Right atrium auricular region (tissue), 2 donors: ENCODE results near the gene CACNA1C. TPM values are rescaled to one million over a fixed set of nuclear protein-coding genes. Genes with fewer than 3 reads are reported as not detected.
"Not testable (repeated sequence)": the region's sequence is repeated elsewhere in the genome, so short reads cannot be mapped to it uniquely, and the experiment has no call there.

Source experiments
- DNase-seq: peaks from one replicate; pipeline ENCODE4 v3.0.0-alpha.2; 2019; ENCODE audit warnings: low spot score
- H3K27ac ChIP-seq, 2 donors: fragments of 200-600 bp; sonication (generic); 1 replicate in 1 of 2; 2 replicates in 1 of 2; pipeline ENCODE4 v1.5.1; 2016 to 2019
- H3K27me3 ChIP-seq, 2 donors: fragments of 200-600 bp; sonication (generic); one replicate each; pipeline versions ENCODE4 v1.5.1 to v1.6.0; 2017 to 2019
- H3K36me3 ChIP-seq: fragments of 200-600 bp; sonication (generic); one replicate; pipeline ENCODE4 v1.5.1; 2016
- H3K4me1 ChIP-seq, 2 donors: fragments of 200-600 bp; sonication (generic); one replicate each; pipeline versions ENCODE4 v1.5.1 to v1.6.0; 2017 to 2019
- H3K4me3 ChIP-seq, 2 donors: fragments of 200-600 bp; sonication (generic); 1 replicate in 1 of 2; 2 replicates in 1 of 2; pipeline ENCODE4 v1.5.1; 2017 to 2019; ENCODE audit warnings: mild to moderate bottlenecking in 1 of 2, moderate library complexity in 1 of 2
- H3K9me3 ChIP-seq, 2 donors: fragments of 200-600 bp; sonication (generic); one replicate each; pipeline ENCODE4 v1.5.1; 2019
- CTCF ChIP-seq, 2 donors: fragments of 200-600 bp; sonication (generic); IDR thresholded peaks; one replicate each; pipeline ENCODE4 v1.5.1; 2019; ENCODE audit warnings: antibody characterized with exemption in 2 of 2
- total RNA-seq, 2 donors: library from RNA; depleted of rRNA; stranded (reverse); fragments of >200 nt; gene quantifications; one replicate each; pipeline ENCODE4 v1.1.0, GENCODE V29; 2016

Gene CACNA1C
- total RNA-seq, 2 donors from 2014 or later, result 83.1 to 93.6 TPM

- peaks cover 0 to 20% of the 10 kb centered on the region in 2 donors for H3K4me1 ChIP-seq
- no peak overlapping the region for H3K27ac ChIP-seq
- DNase-seq, result no peak
These were observed 73.1 kb downstream of the CACNA1C start for GRCh38 chr12:2125651-2126522.

DNA sequence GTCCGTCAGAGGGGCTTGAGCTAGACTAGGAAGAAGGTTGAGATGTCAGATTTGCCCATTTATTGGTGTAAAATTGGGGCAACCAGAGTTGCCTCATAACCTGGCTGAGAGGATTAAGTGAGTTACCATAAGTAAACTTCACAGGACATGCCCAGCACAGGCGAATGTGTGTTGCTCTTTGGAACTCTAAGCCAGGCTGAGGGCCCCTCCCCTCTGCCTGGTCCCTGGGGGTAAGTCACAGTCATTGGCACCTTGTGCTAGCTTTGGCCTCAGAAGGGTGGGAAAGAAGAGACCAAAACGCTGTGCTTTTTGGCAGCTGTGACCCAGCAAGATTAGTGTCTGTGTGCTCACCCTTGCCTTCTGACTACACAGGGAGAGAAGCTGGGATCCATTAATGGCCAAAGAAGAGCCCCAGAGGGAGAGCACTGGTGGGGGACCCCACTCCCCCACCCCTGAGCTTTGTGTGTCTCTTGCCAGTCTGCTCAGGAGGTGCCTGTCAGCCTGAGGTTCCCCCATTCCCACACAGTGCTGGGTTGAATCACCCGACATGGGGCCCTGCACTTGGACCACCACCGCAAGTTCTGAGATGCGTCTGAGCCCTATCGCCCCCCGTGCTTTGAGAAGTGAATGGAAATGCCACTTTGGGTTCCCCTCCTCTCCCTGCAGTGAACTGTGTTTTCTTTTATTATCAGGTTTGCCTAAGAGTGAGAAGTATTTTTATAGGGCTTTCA lies 74.1 kb downstream of the CACNA1C start:
- Histone ChIP-seq H3K36me3 (peaks cover 28% of the 10 kb centered on the region), H3K9me3 (no peaks in the 10 kb centered on the region), H3K4me3 (no peak overlapping the region), H3K27ac (no peak overlapping the region), H3K27me3 (no peaks in the 10 kb centered on the region), H3K4me1 (peaks cover 0 to 20% of the 10 kb centered on the region in 2 donors)
- no peak for TF ChIP-seq CTCF (IDR thresholded peaks at IDR 0.05)
- DNase-seq, result no peak

More at GRCh38 chr12:2125651-2126522, 73.1 kb downstream of the CACNA1C start:
- no peaks in the 10 kb centered on the region for H3K9me3 ChIP-seq
- H3K27me3 ChIP-seq, result no peaks in the 10 kb centered on the region
- H3K36me3 ChIP-seq, result peaks cover 35% of the 10 kb centered on the region
- H3K4me3 ChIP-seq, result no peak overlapping the region
- TF ChIP-seq CTCF (IDR thresholded peaks at IDR 0.05), result no peak

GRCh38 chr12:2129076-2129475 lies 76.3 kb downstream of the CACNA1C start:
- Histone ChIP-seq H3K4me3 (no peak overlapping the region), H3K36me3 (peaks cover 18% of the 10 kb centered on the region), H3K9me3 (no peaks in the 10 kb centered on the region), H3K4me1 (peaks cover 0 to 20% of the 10 kb centered on the region in 2 donors), H3K27me3 (no peaks in the 10 kb centered on the region), H3K27ac (no peak overlapping the region)
- DNase-seq, result no peak
- TF ChIP-seq CTCF (IDR thresholded peaks at IDR 0.05), result no peak

- not testable (repeated sequence) for DNase-seq, H3K27me3 ChIP-seq, H3K4me3 ChIP-seq, H3K27ac ChIP-seq, H3K36me3 ChIP-seq, H3K9me3 ChIP-seq
- peaks cover 0 to 39% of the 10 kb centered on the region in 2 donors for H3K4me1 ChIP-seq
These were observed 83.1 kb downstream of the CACNA1C start for GRCh38 chr12:2135661-2136418.

DNA sequence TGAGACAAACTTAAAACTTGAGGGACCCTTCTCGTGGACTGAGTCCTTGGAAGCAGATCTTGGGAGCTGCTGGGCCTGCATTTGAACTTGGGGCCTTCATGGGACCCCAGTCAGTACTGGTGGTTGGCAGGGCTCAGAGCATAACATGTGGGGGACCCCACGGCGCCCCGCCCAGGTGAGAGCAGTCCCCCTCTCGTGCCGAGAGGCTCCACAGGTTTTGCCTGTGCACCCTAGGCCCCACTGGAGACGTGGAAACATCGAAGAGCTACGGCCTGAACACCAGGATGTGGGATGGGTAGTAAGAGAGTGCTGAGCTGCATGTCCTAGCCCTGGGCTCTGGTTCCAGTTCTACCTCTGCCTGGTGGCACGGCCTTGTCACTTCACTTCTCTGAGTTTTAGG lies 84.1 kb downstream of the CACNA1C start:
- H3K4me3 ChIP-seq, result no peak overlapping the region
- TF ChIP-seq CTCF (IDR thresholded peaks at IDR 0.05), result no peak
- H3K9me3 ChIP-seq, result no peaks in the 10 kb centered on the region
- H3K27ac ChIP-seq, result peak overlapping the region in 1 of 2 donors; percentile 37
- no peak for DNase-seq
- H3K27me3 ChIP-seq, result no peaks in the 10 kb centered on the region
- H3K4me1 ChIP-seq, result peaks cover 0 to 50% of the 10 kb centered on the region in 2 donors
- H3K36me3 ChIP-seq, result peaks cover 9% of the 10 kb centered on the region
